ENCODE data around the gene BMPR1A.

The BMPR1A gene

GRCh38 chr10:86817246-86817645 is 60.8 kb downstream of the BMPR1A start:
- CTCF ChIA-PET, result no interaction called here
- peaks cover 3% of the 10 kb centered on the region for H3K27me3 Mint-ChIP-seq
- no peak overlapping the region for H3K4me3 Mint-ChIP-seq
- H3K36me3 Mint-ChIP-seq, result no peaks in the 10 kb centered on the region
- H3K4me1 Mint-ChIP-seq, result no peaks in the 10 kb centered on the region
- no peak for DNase-seq
- no peaks in the 10 kb centered on the region for H3K9me3 Mint-ChIP-seq
- no peak overlapping the region for H3K27ac Mint-ChIP-seq

GRCh38 chr10:86819567-86819966 is 63.1 kb downstream of the BMPR1A start:
- Mint-ChIP-seq H3K36me3 (no peaks in the 10 kb centered on the region), H3K4me3 (no peak overlapping the region), H3K27ac (no peak overlapping the region), H3K4me1 (no peaks in the 10 kb centered on the region), H3K27me3 (peaks cover 3% of the 10 kb centered on the region), H3K9me3 (no peaks in the 10 kb centered on the region)
- CTCF ChIA-PET, result no interaction called here
- DNase-seq, result no peak

GRCh38 chr10:86820509-86820908 is 64.1 kb downstream of the BMPR1A start:
- Mint-ChIP-seq H3K27ac (no peak overlapping the region), H3K27me3 (peaks cover 3% of the 10 kb centered on the region), H3K9me3 (no peaks in the 10 kb centered on the region), H3K36me3 (no peaks in the 10 kb centered on the region), H3K4me3 (no peak overlapping the region), H3K4me1 (no peaks in the 10 kb centered on the region)
- DNase-seq, result no peak
- CTCF ChIA-PET, result no interaction called here

DNA sequence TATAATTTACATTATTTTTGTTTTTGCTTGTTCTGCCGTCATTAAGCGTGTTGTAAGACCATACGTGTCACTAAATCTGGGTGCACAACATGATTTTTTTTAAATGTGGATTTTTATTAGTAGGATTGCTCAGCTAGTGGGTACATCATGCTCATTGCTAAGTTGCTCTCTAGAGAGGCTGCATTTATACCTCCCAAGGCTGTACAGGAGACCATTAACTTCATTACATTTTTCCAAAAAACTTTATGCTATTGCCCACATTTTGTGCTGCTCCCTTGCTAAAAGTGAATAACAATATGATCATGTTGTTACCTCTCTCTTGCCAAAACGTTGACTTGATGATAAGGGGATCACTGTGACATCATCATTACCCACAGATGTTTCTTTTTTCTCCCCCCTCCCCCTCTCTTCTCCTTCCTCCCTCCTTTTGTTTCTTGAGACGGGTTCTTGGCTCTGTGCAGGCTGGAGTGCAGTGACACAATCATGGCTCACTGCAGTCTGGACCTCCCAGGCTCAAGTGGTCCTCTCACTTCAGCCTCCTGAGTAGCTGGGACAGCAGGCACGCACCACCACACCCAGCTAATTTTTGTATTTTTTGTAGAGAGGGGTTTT is 65.1 kb downstream of the BMPR1A start:
- H3K27ac Mint-ChIP-seq, result no peak overlapping the region
- DNase-seq, result no peak
- H3K27me3 Mint-ChIP-seq, result peaks cover 3% of the 10 kb centered on the region
- no peaks in the 10 kb centered on the region for H3K4me1 Mint-ChIP-seq
- H3K9me3 Mint-ChIP-seq, result no peaks in the 10 kb centered on the region
- no peaks in the 10 kb centered on the region for H3K36me3 Mint-ChIP-seq
- H3K4me3 Mint-ChIP-seq, result no peak overlapping the region
- CTCF ChIA-PET, result no interaction called here

GRCh38 chr10:86823565-86823964 is 67.1 kb downstream of the BMPR1A start:
- CTCF ChIA-PET, result no interaction called here
- Mint-ChIP-seq H3K4me1 (no peaks in the 10 kb centered on the region), H3K27ac (no peak overlapping the region), H3K36me3 (no peaks in the 10 kb centered on the region), H3K4me3 (no peak overlapping the region), H3K27me3 (no peaks in the 10 kb centered on the region), H3K9me3 (no peaks in the 10 kb centered on the region)
- no peak for DNase-seq

DNA sequence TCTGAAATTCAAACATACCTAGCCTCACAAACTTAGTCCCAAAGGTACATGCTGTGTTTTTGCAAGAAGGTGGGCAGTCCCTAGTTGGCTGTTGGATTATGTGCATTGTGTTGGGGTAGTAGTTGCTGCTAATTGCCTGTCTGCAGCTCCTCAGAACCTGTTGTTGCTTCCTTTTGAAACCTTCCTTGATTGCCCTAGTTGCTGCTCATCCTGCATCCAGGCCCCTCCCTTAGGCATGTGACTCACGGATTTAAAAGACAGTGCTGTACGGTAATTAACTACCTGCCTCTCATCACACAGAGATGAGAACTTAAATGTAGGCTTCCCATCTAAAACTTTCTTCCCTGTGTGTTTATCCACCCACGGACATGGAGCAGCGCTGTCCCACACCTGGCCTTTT is 67.7 kb downstream of the BMPR1A start:
- no peak for DNase-seq
- Mint-ChIP-seq H3K9me3 (no peaks in the 10 kb centered on the region), H3K4me1 (no peaks in the 10 kb centered on the region), H3K4me3 (no peak overlapping the region), H3K27ac (no peak overlapping the region), H3K27me3 (no peaks in the 10 kb centered on the region), H3K36me3 (no peaks in the 10 kb centered on the region)
- CTCF ChIA-PET, result no interaction called here

GRCh38 chr10:86825366-86825765 is 68.9 kb downstream of the BMPR1A start:
- DNase-seq, result no peak

DNA sequence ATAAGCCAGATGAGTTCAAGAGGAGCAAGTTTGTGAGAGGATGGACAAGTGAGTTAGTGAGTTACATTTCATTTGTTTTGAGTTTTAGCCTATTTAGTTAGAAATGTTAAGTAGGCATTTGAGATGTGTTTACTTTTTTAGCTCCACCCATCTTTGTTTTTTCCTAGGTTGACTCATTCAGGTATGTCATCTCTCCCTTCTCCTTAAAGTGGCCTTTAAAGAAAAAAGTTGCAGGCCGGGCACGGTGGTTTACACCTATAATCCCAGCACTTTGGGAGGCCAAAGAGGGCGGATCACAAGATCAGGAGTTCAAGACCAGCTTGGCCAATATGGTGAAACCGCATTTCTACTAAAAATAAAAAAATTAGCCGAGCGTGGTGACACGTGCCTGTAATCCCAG is 71.2 kb downstream of the BMPR1A start:
- no peak overlapping the region for H3K4me3 Mint-ChIP-seq
- H3K36me3 Mint-ChIP-seq, result no peaks in the 10 kb centered on the region
- H3K9me3 Mint-ChIP-seq, result no peaks in the 10 kb centered on the region
- no peak for DNase-seq
- no peaks in the 10 kb centered on the region for H3K27me3 Mint-ChIP-seq
- CTCF ChIA-PET, result no interaction called here
- no peaks in the 10 kb centered on the region for H3K4me1 Mint-ChIP-seq
- H3K27ac Mint-ChIP-seq, result no peak overlapping the region

More at GRCh38 chr10:86825366-86825765, 68.9 kb downstream of the BMPR1A start:
- H3K4me1 Mint-ChIP-seq, result no peaks in the 10 kb centered on the region
- H3K4me3 Mint-ChIP-seq, result no peak overlapping the region
- no peaks in the 10 kb centered on the region for H3K9me3 Mint-ChIP-seq
- no peaks in the 10 kb centered on the region for H3K36me3 Mint-ChIP-seq
- H3K27ac Mint-ChIP-seq, result no peak overlapping the region
- CTCF ChIA-PET, result no interaction called here
- H3K27me3 Mint-ChIP-seq, result no peaks in the 10 kb centered on the region

- Mint-ChIP-seq H3K4me3 (no peak overlapping the region), H3K27me3 (no peaks in the 10 kb centered on the region)
- CTCF ChIA-PET, result no interaction called here
These were observed 71.7 kb downstream of the BMPR1A start for GRCh38 chr10:86828145-86828544.

DNA sequence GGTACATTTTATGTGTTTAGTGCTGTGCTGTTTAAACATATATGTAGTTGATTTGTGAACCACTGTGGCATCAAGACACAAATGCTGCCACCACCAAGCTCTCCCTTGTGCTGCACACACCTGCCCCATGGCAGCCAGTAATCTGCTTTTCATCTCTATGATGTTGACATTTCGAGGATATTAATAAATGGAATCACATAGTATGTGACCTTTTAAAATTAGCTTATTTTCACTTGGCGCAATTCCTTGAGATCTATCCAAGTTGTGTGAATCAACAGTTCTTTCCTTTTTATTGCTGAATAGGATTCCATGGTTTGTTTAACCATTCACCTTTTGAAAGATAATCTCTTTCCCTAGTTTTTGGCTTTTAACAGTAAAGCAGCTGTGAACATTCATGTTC is 73.1 kb downstream of the BMPR1A start:
- H3K27ac Mint-ChIP-seq, result no peak overlapping the region
- H3K9me3 Mint-ChIP-seq, result no peaks in the 10 kb centered on the region
- no peak overlapping the region for H3K4me3 Mint-ChIP-seq

More at GRCh38 chr10:86828145-86828544, 71.7 kb downstream of the BMPR1A start:
- no peaks in the 10 kb centered on the region for H3K4me1 Mint-ChIP-seq
- no peak for DNase-seq
- no peaks in the 10 kb centered on the region for H3K36me3 Mint-ChIP-seq
- no peak overlapping the region for H3K27ac Mint-ChIP-seq
- H3K9me3 Mint-ChIP-seq, result no peaks in the 10 kb centered on the region

DNA sequence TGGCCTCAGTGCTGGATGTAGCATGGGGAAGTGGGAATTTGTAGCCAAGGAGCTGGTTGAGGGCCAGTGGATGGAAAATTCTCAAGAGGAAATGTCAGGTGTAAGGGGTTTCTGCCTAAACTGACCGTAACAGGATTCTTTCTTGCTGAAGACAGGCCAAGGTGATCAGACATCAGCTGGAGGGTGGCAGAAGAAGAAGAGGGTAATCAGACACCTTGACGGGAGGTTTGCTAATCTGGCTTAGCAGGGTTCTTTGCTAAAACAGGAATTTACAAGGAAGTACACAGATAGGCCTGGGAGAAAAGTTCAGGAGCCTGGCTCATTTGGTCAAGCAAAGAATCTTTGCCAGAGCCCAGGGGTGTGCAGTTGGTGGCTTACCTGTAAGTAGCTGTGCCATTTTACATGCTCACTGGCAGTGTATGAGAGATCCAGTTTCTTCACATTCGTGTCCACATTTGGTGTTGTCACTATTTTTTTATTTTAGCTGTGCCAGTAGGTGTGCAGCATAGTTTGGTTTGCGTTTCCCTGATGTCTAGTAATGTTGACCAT is 73.7 kb downstream of the BMPR1A start:
- no peak overlapping the region for H3K27ac Mint-ChIP-seq
- no peaks in the 10 kb centered on the region for H3K9me3 Mint-ChIP-seq
- no peaks in the 10 kb centered on the region for H3K36me3 Mint-ChIP-seq
- CTCF ChIA-PET, result no interaction called here
- no peak overlapping the region for H3K4me3 Mint-ChIP-seq
- no peaks in the 10 kb centered on the region for H3K4me1 Mint-ChIP-seq
- no peak for DNase-seq
- no peaks in the 10 kb centered on the region for H3K27me3 Mint-ChIP-seq

More for the DNA sequence above, 73.1 kb downstream of the BMPR1A start:
- Mint-ChIP-seq H3K36me3 (no peaks in the 10 kb centered on the region), H3K27me3 (no peaks in the 10 kb centered on the region), H3K4me1 (no peaks in the 10 kb centered on the region)
- CTCF ChIA-PET, result no interaction called here
- DNase-seq, result no peak

GRCh38 chr10:86833969-86834368 is 77.5 kb downstream of the BMPR1A start:
- Mint-ChIP-seq H3K27me3 (no peaks in the 10 kb centered on the region), H3K9me3 (no peaks in the 10 kb centered on the region), H3K4me1 (no peaks in the 10 kb centered on the region), H3K36me3 (no peaks in the 10 kb centered on the region), H3K4me3 (no peak overlapping the region), H3K27ac (no peak overlapping the region)
- CTCF ChIA-PET, result no interaction called here
- no peak for DNase-seq

GRCh38 chr10:86836044-86836443 is 79.6 kb downstream of the BMPR1A start:
- Mint-ChIP-seq H3K27me3 (no peaks in the 10 kb centered on the region), H3K9me3 (no peaks in the 10 kb centered on the region), H3K27ac (no peak overlapping the region), H3K4me1 (no peaks in the 10 kb centered on the region), H3K36me3 (no peaks in the 10 kb centered on the region), H3K4me3 (no peak overlapping the region)
- CTCF ChIA-PET, result no interaction called here
- no peak for DNase-seq

DNA sequence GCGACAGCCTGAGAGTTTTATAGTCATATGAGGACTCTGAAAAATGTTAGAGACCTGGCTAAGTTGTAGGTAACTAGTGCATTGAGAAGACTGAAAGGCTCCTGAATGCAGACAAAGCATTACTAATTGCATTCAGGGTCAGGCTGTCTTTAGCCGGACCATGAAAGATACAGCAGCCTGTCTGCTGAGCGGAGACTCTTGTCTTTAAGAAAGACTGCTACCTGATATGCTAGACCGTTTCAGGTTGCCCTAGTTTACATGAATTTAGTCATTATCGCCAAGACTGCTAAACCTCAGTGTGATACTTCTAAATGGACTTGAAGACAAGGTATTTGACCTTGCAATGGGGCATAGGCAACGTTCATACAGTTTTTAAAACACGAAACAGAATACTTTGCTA is 81.2 kb downstream of the BMPR1A start:
- Mint-ChIP-seq H3K4me3 (no peak overlapping the region), H3K4me1 (no peaks in the 10 kb centered on the region), H3K9me3 (no peaks in the 10 kb centered on the region), H3K27me3 (no peaks in the 10 kb centered on the region), H3K36me3 (no peaks in the 10 kb centered on the region), H3K27ac (no peak overlapping the region)
- CTCF ChIA-PET, result interaction anchor here (0.6 kb wide), 1 partner anchor 52 kb away, joined by 3 read pairs; no protein-coding TSS in a partner anchor
- no peak for DNase-seq

DNA sequence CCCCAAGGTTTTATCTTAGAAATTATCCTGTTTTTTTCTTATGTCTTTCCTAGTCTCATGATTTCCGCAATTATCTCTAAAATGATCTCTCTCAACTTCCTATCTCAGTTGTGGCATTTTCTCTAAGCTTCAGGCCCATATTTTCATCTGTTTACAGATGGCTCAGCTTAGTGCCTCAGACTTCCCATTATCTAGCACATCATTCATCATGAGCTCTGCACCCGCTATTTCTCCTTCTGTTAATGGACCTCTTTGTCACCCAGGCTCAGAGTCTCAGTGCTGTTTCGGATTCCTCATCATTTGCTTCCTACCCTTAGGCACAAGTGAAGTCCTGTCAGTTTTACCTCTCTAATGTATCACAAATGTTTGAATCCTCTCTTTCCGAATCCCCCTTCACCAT is 84.1 kb downstream of the BMPR1A start:
- DNase-seq, result no peak
- no peak overlapping the region for H3K4me3 Mint-ChIP-seq
- CTCF ChIA-PET, result no interaction called here
- H3K36me3 Mint-ChIP-seq, result no peaks in the 10 kb centered on the region
- H3K27ac Mint-ChIP-seq, result no peak overlapping the region
- H3K4me1 Mint-ChIP-seq, result no peaks in the 10 kb centered on the region
- no peaks in the 10 kb centered on the region for H3K9me3 Mint-ChIP-seq
- no peaks in the 10 kb centered on the region for H3K27me3 Mint-ChIP-seq

DNA sequence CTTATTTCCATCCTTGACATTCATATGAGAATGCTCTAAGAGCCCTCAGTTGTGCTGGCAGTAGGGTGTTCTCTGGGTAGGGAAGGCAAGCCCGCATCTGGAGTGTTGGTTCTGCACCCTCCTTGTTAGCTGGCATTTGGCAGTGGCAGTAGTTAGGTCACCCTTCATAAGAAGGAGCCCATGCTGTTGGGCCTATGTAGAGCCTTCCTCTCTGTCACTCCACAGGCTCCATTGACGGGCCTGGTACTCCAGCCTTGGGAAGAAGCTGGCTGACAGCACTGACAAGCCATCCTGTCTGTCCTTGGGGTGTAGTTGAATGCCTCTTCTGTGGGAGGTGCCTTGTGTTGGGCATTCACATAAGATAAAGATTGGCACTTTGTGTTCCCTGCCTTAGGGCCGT is 89.7 kb downstream of the BMPR1A start:
- Mint-ChIP-seq H3K27ac (no peak overlapping the region), H3K4me1 (no peaks in the 10 kb centered on the region), H3K9me3 (no peaks in the 10 kb centered on the region), H3K4me3 (no peak overlapping the region), H3K36me3 (no peaks in the 10 kb centered on the region), H3K27me3 (no peaks in the 10 kb centered on the region)
- no peak for DNase-seq
- CTCF ChIA-PET, result no interaction called here
